SK-N-SH (cell line): ENCODE data around the gene TRIM38. TPM values are rescaled to one million over a fixed set of nuclear protein-coding genes. Genes with fewer than 3 reads are reported as not detected.

Experiments used
- CTCF ChIA-PET: fragments of 300-600, 350-600 bp; formaldehyde crosslinking; extraction: SDS; loops from one replicate; lab custom pipeline; 2021; lab: Yijun Ruan, JAX
- POLR2A ChIA-PET: fragments of 350-600 bp; sonication (Branson Sonifier 250); formaldehyde crosslinking; extraction: SDS; loops from one replicate; lab custom pipeline; 2020; ENCODE audit warnings: antibody characterized with exemption, inconsistent platforms; lab: Yijun Ruan, JAX
- DNase-seq: peaks from one replicate; pipeline ENCODE4 v3.0.0; 2012
- H2AFZ ChIP-seq: fragments of 200-600 bp; sonication (generic); 2 replicates; pipeline ENCODE4 v1.8.1; 2016; ENCODE audit warnings: antibody characterized with exemption, mild to moderate bottlenecking, low read depth
- H3F3A ChIP-seq: fragments of 200-600 bp; sonication (generic); replicated peaks from 2 replicates; pipeline ENCODE3; 2016; ENCODE audit warnings: antibody characterized with exemption, mild to moderate bottlenecking; ENCODE audit not compliant: insufficient read depth
- H3K27ac ChIP-seq, 2 experiments: fragments of 200-500 bp in 1 of 2; fragments of 200-600 bp in 1 of 2; sonication (Bioruptor generic) in 1 of 2; sonication (generic), shearing (Covaris generic) in 1 of 2; 2 replicates each; pipeline versions ENCODE4 v1.5.1 to v1.6.1; 2014 to 2016; ENCODE audit warnings: low read depth in 2 of 2, inconsistent platforms in 1 of 2, low read length in 1 of 2, mild to moderate bottlenecking in 1 of 2, mixed read lengths in 1 of 2
- H3K27me3 ChIP-seq: fragments of 200-600 bp; sonication (generic), shearing (Covaris generic); 2 replicates; pipeline ENCODE4 v1.6.1; 2016; ENCODE audit warnings: mixed run types; ENCODE audit not compliant: insufficient read depth
- H3K36me3 ChIP-seq, 2 experiments: fragments of 200-500 bp in 1 of 2; fragments of 200-600 bp in 1 of 2; sonication (Bioruptor generic) in 1 of 2; sonication (generic) in 1 of 2; replicated peaks in 1 of 2; 2 replicates each; pipeline versions ENCODE3 to v1.5.1; 2014 to 2016; ENCODE audit warnings: low read length in 1 of 2, mild to moderate bottlenecking in 1 of 2; ENCODE audit not compliant: insufficient read depth in 2 of 2, control insufficient read depth in 1 of 2
- H3K4me1 ChIP-seq, 2 experiments: fragments of 200-500 bp in 1 of 2; fragments of 200-600 bp in 1 of 2; sonication (Bioruptor generic) in 1 of 2; sonication (generic), shearing (Covaris generic) in 1 of 2; 2 replicates each; pipeline versions ENCODE4 v1.5.1 to v1.6.1; 2014 to 2016; ENCODE audit warnings: low read depth in 1 of 2, low read length in 1 of 2, mixed run types in 1 of 2; ENCODE audit not compliant: insufficient read depth in 2 of 2, control insufficient read depth in 1 of 2
- H3K4me2 ChIP-seq: fragments of 200-600 bp; sonication (generic), shearing (Covaris generic); 2 replicates; pipeline ENCODE4 v1.6.1; 2017; ENCODE audit warnings: mixed run types
- H3K4me3 ChIP-seq, 2 experiments: fragments of 200-500 bp in 1 of 2; fragments of 200-600 bp in 1 of 2; sonication (Bioruptor generic) in 1 of 2; sonication (generic), shearing (Covaris generic) in 1 of 2; 2 replicates each; pipeline versions ENCODE4 v1.5.1 to v1.8.1; 2014 to 2016; ENCODE audit warnings: low read depth in 2 of 2, inconsistent platforms in 1 of 2, low read length in 1 of 2, mild to moderate bottlenecking in 1 of 2, mixed read lengths in 1 of 2, moderate library complexity in 1 of 2
- H3K79me2 ChIP-seq: fragments of 200-600 bp; sonication (generic); 2 replicates; pipeline ENCODE4 v1.8.1; 2017; ENCODE audit warnings: mild to moderate bottlenecking; ENCODE audit not compliant: insufficient read depth
- H3K9ac ChIP-seq: fragments of 200-600 bp; sonication (generic); 2 replicates; pipeline ENCODE4 v1.6.1; 2017; ENCODE audit warnings: mixed run types
- H3K9me2 ChIP-seq: fragments of 200-600 bp; sonication (generic); 2 replicates; pipeline ENCODE4 v1.6.1; 2017; ENCODE audit warnings: mixed run types
- H3K9me3 ChIP-seq: fragments of 200-600 bp; sonication (generic); 2 replicates; pipeline ENCODE4 v1.6.1; 2017; ENCODE audit warnings: mixed run types, mild to moderate bottlenecking, moderate library complexity
- H4K20me1 ChIP-seq: fragments of 200-600 bp; sonication (generic); 2 replicates; pipeline ENCODE4 v1.6.1; 2017; ENCODE audit warnings: mild to moderate bottlenecking, mixed run types; ENCODE audit not compliant: insufficient read depth
- CHD2 ChIP-seq: fragments of 150-350 bp; IDR thresholded peaks from 2 replicates; pipeline ENCODE4 v1.6.1; 2018; ENCODE audit warnings: low read length; ENCODE audit not compliant: partially characterized antibody
- ELF1 ChIP-seq: IDR thresholded peaks from 2 replicates; pipeline ENCODE4 v1.4.0; 2012
- EP300 ChIP-seq, 2 experiments: IDR thresholded peaks; 2 replicates each; pipeline versions ENCODE4 v1.4.0 to v1.6.1; 2012; ENCODE audit warnings: borderline replicate concordance in 1 of 2, low read depth in 1 of 2, low read length in 1 of 2
- FOXJ3 ChIP-seq: sonication (generic); formaldehyde crosslinking; IDR thresholded peaks from 2 replicates; pipeline ENCODE4 v1.5.1; 2020; ENCODE audit warnings: mild to moderate bottlenecking, missing genetic modification reagents
- FOXM1 ChIP-seq: IDR thresholded peaks from 2 replicates; pipeline ENCODE4 v1.4.0; 2012; ENCODE audit warnings: low read depth, mild to moderate bottlenecking
- GATA2 ChIP-seq: sonication (generic); formaldehyde crosslinking; IDR thresholded peaks from 2 replicates; pipeline ENCODE4 v1.5.0; 2020; ENCODE audit warnings: mild to moderate bottlenecking, missing genetic modification reagents
- POLR2AphosphoS5 ChIP-seq: IDR thresholded peaks from 2 replicates; pipeline ENCODE4 v1.6.1; 2012; ENCODE audit warnings: low read depth, low read length
- RAD21 ChIP-seq: IDR thresholded peaks from 2 replicates; pipeline ENCODE4 v1.6.1; 2012; ENCODE audit warnings: mild to moderate bottlenecking, low read length
- RCOR1 ChIP-seq: fragments of 150-350 bp; IDR thresholded peaks from 2 replicates; pipeline ENCODE4 v1.6.1; 2017; ENCODE audit warnings: antibody characterized with exemption, low read length
- RXRA ChIP-seq: IDR thresholded peaks from 2 replicates; pipeline ENCODE4 v1.4.0; 2012; ENCODE audit warnings: low read depth, mild to moderate bottlenecking, borderline replicate concordance
- SIN3A ChIP-seq: IDR thresholded peaks from 2 replicates; pipeline ENCODE4 v1.6.1; 2012; ENCODE audit warnings: low read depth, mild to moderate bottlenecking, low read length, moderate library complexity, borderline replicate concordance
- SMC3 ChIP-seq: IDR thresholded peaks from 2 replicates; pipeline ENCODE4 v1.6.1; 2012; ENCODE audit warnings: low read depth, low read length, improper control_type of control experiment
- TAF1 ChIP-seq: IDR thresholded peaks from 2 replicates; pipeline ENCODE4 v1.6.1; 2012; ENCODE audit warnings: low read depth, mild to moderate bottlenecking, low read length, moderate library complexity, borderline replicate concordance
- TEAD4 ChIP-seq: IDR thresholded peaks from 2 replicates; pipeline ENCODE4 v1.4.0; 2012; ENCODE audit warnings: mild to moderate bottlenecking, borderline replicate concordance; ENCODE audit not compliant: insufficient read depth
- YY1 ChIP-seq: IDR thresholded peaks from 2 replicates; pipeline ENCODE4 v1.4.0; 2012; ENCODE audit warnings: low read depth, mild to moderate bottlenecking
- WGBS: methylation state at CpG from one replicate; pipeline ENCODE4 v1.1.6; 2017; ENCODE audit warnings: low lambda C conversion rate; 5-methylcytosine and 5-hydroxymethylcytosine counted together
- polyA plus RNA-seq, 3 experiments: library from polyadenylated mRNA; depleted of rRNA; stranded (reverse); fragments of >200 nt; gene quantifications; 2 replicates each; pipeline ENCODE4 v1.2.3, GENCODE V29; 2012
- TF ChIP-seq, protein P1 (sequence below): IDR thresholded peaks from 2 replicates; pipeline ENCODE4 v1.4.0; 2012; ENCODE audit warnings: low read depth, borderline replicate concordance
- TF ChIP-seq, protein P2 (sequence below): fragments of 150-350 bp; IDR thresholded peaks from 2 replicates; pipeline ENCODE4 v1.6.1; 2017; ENCODE audit warnings: antibody characterized with exemption, low read length, low read depth, borderline replicate concordance
- TF ChIP-seq, protein P3 (sequence below): fragments of 200-600 bp; sonication (generic); IDR thresholded peaks from 2 replicates; pipeline ENCODE4 v1.6.1; 2017; ENCODE audit warnings: antibody characterized with exemption, mild to moderate bottlenecking, moderate library complexity

TRIM38 gene
- polyA plus RNA-seq, 1 of the 3 experiments (the other 2 are of a cell fraction): 0.62 TPM

DNA sequence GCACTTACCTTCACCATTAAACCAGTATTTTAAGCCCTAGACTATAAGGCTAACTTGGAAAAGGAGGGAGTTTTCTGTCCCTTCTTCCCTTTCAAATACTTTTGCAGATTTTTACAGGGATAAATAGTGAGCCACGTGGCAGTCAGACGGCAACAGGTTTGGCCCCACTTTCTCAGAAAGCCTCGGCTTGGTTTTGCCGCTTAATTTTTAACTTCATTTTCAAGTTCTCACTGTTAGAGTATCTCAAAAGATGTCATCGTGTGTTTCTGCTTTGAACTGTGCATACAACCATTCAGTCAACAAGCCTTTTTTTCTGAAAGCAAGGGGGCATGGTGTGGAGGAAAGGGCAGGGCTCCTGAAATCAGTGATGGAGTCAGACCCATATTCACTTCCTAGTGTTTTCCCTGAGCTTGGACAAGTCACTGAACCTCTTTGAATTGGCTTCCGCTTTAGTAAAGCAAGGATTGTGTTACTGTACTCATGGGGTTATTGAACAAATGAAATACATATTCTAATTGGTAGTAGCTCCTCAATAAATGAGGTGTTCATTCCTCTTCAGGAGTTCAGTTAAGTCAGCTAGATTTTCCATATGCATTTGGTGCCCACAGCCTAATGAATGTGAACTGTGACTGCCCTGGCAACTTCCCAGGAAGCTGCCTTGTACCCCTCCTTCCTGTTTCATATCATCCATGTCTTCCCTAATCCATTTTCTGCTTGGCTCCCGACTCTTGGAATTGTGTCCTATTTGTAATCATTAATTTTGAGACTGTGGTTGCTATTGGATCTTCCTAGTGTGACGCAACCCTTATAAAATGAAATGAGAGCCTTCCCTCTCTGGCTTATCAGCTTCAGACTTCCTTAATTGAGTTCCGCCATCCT lies 31.8 kb upstream of the TRIM38 start, which contains the start of gene SLC17A2:
Gene SLC17A2 (minus strand): TSS at position 160 of the 879 bp plus-strand sequence. CDS start 4,895 bp downstream, outside the sequence.
- Histone ChIP-seq H3K27me3 (no peaks in the 10 kb centered on the region; the same call in 1 of the 2 replicates), H3K27ac (no peak within 1 kb of the TSS), H3K36me3 (no peaks in the 10 kb centered on the region), H3K79me2 (no peaks in the 10 kb centered on the region), H3K9me3 (no peaks in the 10 kb centered on the region), H3K4me2 (no peak within 1 kb of the TSS), H3K4me3 (no peak within 1 kb of the TSS)
- POLR2A ChIA-PET: no interaction called here
- TF ChIP-seq ELF1 (no peak), TEAD4 (no peak), POLR2AphosphoS5 (no peak), EP300 (IDR thresholded peaks at IDR 0.05; ENCODE audit: borderline replicate concordance in 1 of 2, low read depth in 1 of 2, low read length in 1 of 2) (no peak), SIN3A (no peak), GATA2 (no peak), CHD2 (no peak), RAD21 (no peak), FOXJ3 (no peak)
- TF ChIP-seq, protein P1, sequence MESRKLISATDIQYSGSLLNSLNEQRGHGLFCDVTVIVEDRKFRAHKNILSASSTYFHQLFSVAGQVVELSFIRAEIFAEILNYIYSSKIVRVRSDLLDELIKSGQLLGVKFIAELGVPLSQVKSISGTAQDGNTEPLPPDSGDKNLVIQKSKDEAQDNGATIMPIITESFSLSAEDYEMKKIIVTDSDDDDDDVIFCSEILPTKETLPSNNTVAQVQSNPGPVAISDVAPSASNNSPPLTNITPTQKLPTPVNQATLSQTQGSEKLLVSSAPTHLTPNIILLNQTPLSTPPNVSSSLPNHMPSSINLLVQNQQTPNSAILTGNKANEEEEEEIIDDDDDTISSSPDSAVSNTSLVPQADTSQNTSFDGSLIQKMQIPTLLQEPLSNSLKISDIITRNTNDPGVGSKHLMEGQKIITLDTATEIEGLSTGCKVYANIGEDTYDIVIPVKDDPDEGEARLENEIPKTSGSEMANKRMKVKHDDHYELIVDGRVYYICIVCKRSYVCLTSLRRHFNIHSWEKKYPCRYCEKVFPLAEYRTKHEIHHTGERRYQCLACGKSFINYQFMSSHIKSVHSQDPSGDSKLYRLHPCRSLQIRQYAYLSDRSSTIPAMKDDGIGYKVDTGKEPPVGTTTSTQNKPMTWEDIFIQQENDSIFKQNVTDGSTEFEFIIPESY: no peak
- TF ChIP-seq, protein P2, sequence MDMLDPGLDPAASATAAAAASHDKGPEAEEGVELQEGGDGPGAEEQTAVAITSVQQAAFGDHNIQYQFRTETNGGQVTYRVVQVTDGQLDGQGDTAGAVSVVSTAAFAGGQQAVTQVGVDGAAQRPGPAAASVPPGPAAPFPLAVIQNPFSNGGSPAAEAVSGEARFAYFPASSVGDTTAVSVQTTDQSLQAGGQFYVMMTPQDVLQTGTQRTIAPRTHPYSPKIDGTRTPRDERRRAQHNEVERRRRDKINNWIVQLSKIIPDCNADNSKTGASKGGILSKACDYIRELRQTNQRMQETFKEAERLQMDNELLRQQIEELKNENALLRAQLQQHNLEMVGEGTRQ: no peak
- TF ChIP-seq, all 33 proteins: peak for 0
- no peak within 1 kb of the TSS for H2AFZ ChIP-seq
- H4K20me1 ChIP-seq: no peaks in the 10 kb centered on the region
- H3F3A ChIP-seq: no peaks in the 10 kb centered on the region
- DNase-seq: no peak
- WGBS: 69% methylated on average over 9 of the region's 9 CpGs
- peaks cover 0 to 11% of the 10 kb centered on the region in 2 experiments; a peak in 3 of 4 replicates for H3K4me1 ChIP-seq
- H3K9me2 ChIP-seq: no peaks in the 10 kb centered on the region
- H3K9ac ChIP-seq: no peak within 1 kb of the TSS
- CTCF ChIA-PET: interaction anchor here (1.0 to 1.1 kb wide), 2 partner anchors 14 to 440 kb away, joined by 3 read pairs; no protein-coding TSS in a partner anchor

DNA sequence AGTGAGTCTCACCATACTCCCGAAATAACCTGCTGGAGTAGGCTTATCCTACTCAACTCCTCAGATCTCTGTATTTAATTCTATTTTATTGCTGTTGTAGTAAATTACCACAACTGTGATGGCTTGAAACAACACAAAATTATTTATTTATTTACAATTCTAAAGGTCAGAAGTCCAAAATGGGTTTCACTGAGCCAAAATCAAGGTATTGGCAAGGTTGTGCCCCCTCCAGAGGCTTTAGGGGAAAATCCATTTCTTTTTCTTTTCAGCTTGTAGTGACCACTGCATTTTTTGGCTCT lies 31.2 kb upstream of the TRIM38 start:
- ChIA-PET CTCF (interaction anchor here (1.0 to 1.1 kb wide), 2 partner anchors 13 to 441 kb away, joined by 3 read pairs; no protein-coding TSS in a partner anchor), POLR2A (no interaction called here)
- no peaks in the 10 kb centered on the region for H3K79me2 ChIP-seq
- H3K36me3 ChIP-seq: no peaks in the 10 kb centered on the region
- H2AFZ ChIP-seq: no peak overlapping the region
- 18% methylated on average over 1 of the region's 1 CpG for WGBS
- no peak overlapping the region for H3K4me3 ChIP-seq
- H3K4me1 ChIP-seq: peaks cover 0 to 11% of the 10 kb centered on the region in 2 experiments; a peak in 3 of 4 replicates
- H3K27ac ChIP-seq: no peak overlapping the region
- no peaks in the 10 kb centered on the region for H3K9me3 ChIP-seq
- H3K4me2 ChIP-seq: no peak overlapping the region
- no peak for DNase-seq
- no peaks in the 10 kb centered on the region for H3K9me2 ChIP-seq
- H3K9ac ChIP-seq: no peak overlapping the region
- no peaks in the 10 kb centered on the region for H4K20me1 ChIP-seq
- H3K27me3 ChIP-seq: no peaks in the 10 kb centered on the region; the same call in 1 of the 2 replicates
- H3F3A ChIP-seq: no peaks in the 10 kb centered on the region
- TF ChIP-seq TAF1: no peak
- TF ChIP-seq EP300 (IDR thresholded peaks at IDR 0.05; ENCODE audit: borderline replicate concordance in 1 of 2, low read depth in 1 of 2, low read length in 1 of 2): no peak
- no peak for TF ChIP-seq RAD21
- TF ChIP-seq YY1: no peak
- no peak for TF ChIP-seq FOXM1
- TF ChIP-seq RXRA: no peak
- TF ChIP-seq, protein P3, sequence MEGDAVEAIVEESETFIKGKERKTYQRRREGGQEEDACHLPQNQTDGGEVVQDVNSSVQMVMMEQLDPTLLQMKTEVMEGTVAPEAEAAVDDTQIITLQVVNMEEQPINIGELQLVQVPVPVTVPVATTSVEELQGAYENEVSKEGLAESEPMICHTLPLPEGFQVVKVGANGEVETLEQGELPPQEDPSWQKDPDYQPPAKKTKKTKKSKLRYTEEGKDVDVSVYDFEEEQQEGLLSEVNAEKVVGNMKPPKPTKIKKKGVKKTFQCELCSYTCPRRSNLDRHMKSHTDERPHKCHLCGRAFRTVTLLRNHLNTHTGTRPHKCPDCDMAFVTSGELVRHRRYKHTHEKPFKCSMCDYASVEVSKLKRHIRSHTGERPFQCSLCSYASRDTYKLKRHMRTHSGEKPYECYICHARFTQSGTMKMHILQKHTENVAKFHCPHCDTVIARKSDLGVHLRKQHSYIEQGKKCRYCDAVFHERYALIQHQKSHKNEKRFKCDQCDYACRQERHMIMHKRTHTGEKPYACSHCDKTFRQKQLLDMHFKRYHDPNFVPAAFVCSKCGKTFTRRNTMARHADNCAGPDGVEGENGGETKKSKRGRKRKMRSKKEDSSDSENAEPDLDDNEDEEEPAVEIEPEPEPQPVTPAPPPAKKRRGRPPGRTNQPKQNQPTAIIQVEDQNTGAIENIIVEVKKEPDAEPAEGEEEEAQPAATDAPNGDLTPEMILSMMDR: no peak
- no peak for TF ChIP-seq RCOR1
- no peak for TF ChIP-seq SMC3
